HEK293T (cell line): ENCODE results near the gene HYDIN.
"Not testable (repeated sequence)": the region's sequence is repeated elsewhere in the genome, so short reads cannot be mapped to it uniquely, and the experiment has no call there.

Experiments used
- ELF4 ChIP-seq: fragments of 450-650 bp; IDR thresholded peaks from 2 replicates; pipeline ENCODE4 v1.6.1; 2017; ENCODE audit warnings: antibody characterized with exemption
- FOXA1 ChIP-seq: fragments of 450-650 bp; IDR thresholded peaks from 2 replicates; pipeline ENCODE4 v1.6.1; 2016; ENCODE audit warnings: mild to moderate bottlenecking
- FOXM1 ChIP-seq: fragments of 450-650 bp; IDR thresholded peaks from 2 replicates; pipeline ENCODE4 v1.6.1; 2017; ENCODE audit warnings: mild to moderate bottlenecking, borderline replicate concordance
- HDGF ChIP-seq: fragments of 450-650 bp; IDR thresholded peaks from 2 replicates; pipeline ENCODE4 v1.6.1; 2017; ENCODE audit warnings: antibody characterized with exemption, borderline replicate concordance
- NFRKB ChIP-seq: fragments of 450-650 bp; IDR thresholded peaks from 2 replicates; pipeline ENCODE4 v1.6.1; 2016; ENCODE audit warnings: mild to moderate bottlenecking, moderate library complexity
- SP1 ChIP-seq: fragments of 450-650 bp; IDR thresholded peaks from 2 replicates; pipeline ENCODE4 v1.6.1; 2017
- SUZ12 ChIP-seq: fragments of 450-650 bp; IDR thresholded peaks from 2 replicates; pipeline ENCODE4 v1.6.1; 2016; ENCODE audit warnings: mild to moderate bottlenecking
- TARDBP ChIP-seq: fragments of 450-650 bp; IDR thresholded peaks from 2 replicates; pipeline ENCODE4 v1.6.1; 2016

DNA sequence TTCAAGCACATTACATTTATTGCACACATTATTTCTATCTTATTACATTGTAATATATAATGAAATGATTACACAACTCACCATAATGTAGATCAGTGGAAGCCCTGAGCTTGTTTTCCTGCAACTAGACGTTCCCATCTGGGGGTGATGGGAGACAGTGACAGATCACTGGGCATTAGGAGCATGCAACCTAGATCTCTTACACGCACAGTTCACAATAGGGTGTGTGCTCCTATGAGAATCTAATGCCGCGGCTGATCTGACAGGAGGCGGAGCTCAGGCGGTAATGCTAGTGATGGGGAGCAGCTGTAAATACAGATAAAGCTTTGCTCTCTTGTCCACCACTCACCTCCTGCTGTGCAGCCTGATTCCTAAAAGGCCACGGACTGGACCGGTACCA is 69.5 kb downstream of the HYDIN start:
- not testable (repeated sequence) for TF ChIP-seq ELF4, FOXM1, SP1, NFRKB, TARDBP, FOXA1, SUZ12, HDGF
